ENCODE results near the gene GNA12. TPM values are rescaled to one million over a fixed set of nuclear protein-coding genes. Genes with fewer than 3 reads are reported as not detected.

The GNA12 gene
- total RNA-seq, 1 donor = 27.1 TPM

DNA sequence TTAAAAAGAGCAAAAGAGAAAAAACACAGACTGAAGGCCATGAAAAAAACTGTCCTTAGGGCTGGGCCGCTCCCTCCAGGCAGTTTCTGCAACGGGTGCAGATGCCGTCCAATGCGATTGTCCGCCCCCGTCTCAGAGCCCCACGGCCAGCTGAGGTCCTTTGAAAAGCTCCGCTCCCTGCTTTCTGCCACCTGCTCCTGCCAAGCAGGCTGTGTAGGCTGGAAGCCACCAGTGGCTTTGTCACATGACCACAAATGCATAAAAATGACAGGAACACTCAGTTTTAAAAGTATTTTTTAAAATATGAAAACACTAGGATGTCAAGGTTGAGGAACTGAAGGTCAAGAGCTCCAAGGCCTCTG is 84.4 kb downstream of the GNA12 start:
- H2AFZ ChIP-seq (ENCODE audit: low read length) = no peak overlapping the region
- H3K4me2 ChIP-seq (ENCODE audit: insufficient read depth, low read length) = no peak overlapping the region

GRCh38 chr7:2758673-2759616 is 85.2 kb downstream of the GNA12 start:
- Histone ChIP-seq H3K27me3 (ENCODE audit: insufficient read depth, low read length) (no peaks in the 10 kb centered on the region), H3K4me2 (ENCODE audit: insufficient read depth, low read length) (peak overlapping the region; percentile 74), H3K9me3 (ENCODE audit: low read depth, low read length) (no peaks in the 10 kb centered on the region), H3K36me3 (ENCODE audit: insufficient read depth, low read length) (peaks cover 3% of the 10 kb centered on the region), H3K27ac (ENCODE audit: low read depth, low read length) (peak overlapping the region; percentile 95), H3K79me2 (ENCODE audit: insufficient read depth, low read length) (peaks cover 50% of the 10 kb centered on the region), H4K20me1 (ENCODE audit: insufficient read depth, low read length) (peaks cover 4% of the 10 kb centered on the region), H2AFZ (ENCODE audit: low read length) (peak overlapping the region; percentile 2), H3K4me3 (ENCODE audit: insufficient read depth, low read length) (peak overlapping the region; percentile 56), H3K4me1 (ENCODE audit: insufficient read depth, low read length) (peaks cover 59% of the 10 kb centered on the region)
- TF ChIP-seq, protein P1, sequence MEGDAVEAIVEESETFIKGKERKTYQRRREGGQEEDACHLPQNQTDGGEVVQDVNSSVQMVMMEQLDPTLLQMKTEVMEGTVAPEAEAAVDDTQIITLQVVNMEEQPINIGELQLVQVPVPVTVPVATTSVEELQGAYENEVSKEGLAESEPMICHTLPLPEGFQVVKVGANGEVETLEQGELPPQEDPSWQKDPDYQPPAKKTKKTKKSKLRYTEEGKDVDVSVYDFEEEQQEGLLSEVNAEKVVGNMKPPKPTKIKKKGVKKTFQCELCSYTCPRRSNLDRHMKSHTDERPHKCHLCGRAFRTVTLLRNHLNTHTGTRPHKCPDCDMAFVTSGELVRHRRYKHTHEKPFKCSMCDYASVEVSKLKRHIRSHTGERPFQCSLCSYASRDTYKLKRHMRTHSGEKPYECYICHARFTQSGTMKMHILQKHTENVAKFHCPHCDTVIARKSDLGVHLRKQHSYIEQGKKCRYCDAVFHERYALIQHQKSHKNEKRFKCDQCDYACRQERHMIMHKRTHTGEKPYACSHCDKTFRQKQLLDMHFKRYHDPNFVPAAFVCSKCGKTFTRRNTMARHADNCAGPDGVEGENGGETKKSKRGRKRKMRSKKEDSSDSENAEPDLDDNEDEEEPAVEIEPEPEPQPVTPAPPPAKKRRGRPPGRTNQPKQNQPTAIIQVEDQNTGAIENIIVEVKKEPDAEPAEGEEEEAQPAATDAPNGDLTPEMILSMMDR (IDR thresholded peaks at IDR 0.05; ENCODE audit: extremely low read depth, low read depth, low read length) = no peak
- no peak for DNase-seq (ENCODE audit: insufficient read length, low spot score, missing footprints)

More for the DNA sequence above, 84.4 kb downstream of the GNA12 start:
- peak overlapping the region; percentile 47 for H3K27ac ChIP-seq (ENCODE audit: low read depth, low read length)
- H3K36me3 ChIP-seq (ENCODE audit: insufficient read depth, low read length) = peaks cover 3% of the 10 kb centered on the region
- peaks cover 4% of the 10 kb centered on the region for H4K20me1 ChIP-seq (ENCODE audit: insufficient read depth, low read length)
- H3K9me3 ChIP-seq (ENCODE audit: low read depth, low read length) = no peaks in the 10 kb centered on the region
- H3K27me3 ChIP-seq (ENCODE audit: insufficient read depth, low read length) = no peaks in the 10 kb centered on the region
- no peak for DNase-seq (ENCODE audit: insufficient read length, low spot score, missing footprints)
- TF ChIP-seq, protein P1 (IDR thresholded peaks at IDR 0.05; ENCODE audit: extremely low read depth, low read depth, low read length) = no peak
- H3K4me1 ChIP-seq (ENCODE audit: insufficient read depth, low read length) = peaks cover 60% of the 10 kb centered on the region
- no peak overlapping the region for H3K4me3 ChIP-seq (ENCODE audit: insufficient read depth, low read length)
- H3K79me2 ChIP-seq (ENCODE audit: insufficient read depth, low read length) = peaks cover 47% of the 10 kb centered on the region

GRCh38 chr7:2757904-2758672 is 86.0 kb downstream of the GNA12 start:
- peak overlapping the region; percentile 56 for H3K4me3 ChIP-seq (ENCODE audit: insufficient read depth, low read length)
- H3K9me3 ChIP-seq (ENCODE audit: low read depth, low read length) = no peaks in the 10 kb centered on the region
- peaks cover 4% of the 10 kb centered on the region for H4K20me1 ChIP-seq (ENCODE audit: insufficient read depth, low read length)
- no peaks in the 10 kb centered on the region for H3K27me3 ChIP-seq (ENCODE audit: insufficient read depth, low read length)
- H3K4me1 ChIP-seq (ENCODE audit: insufficient read depth, low read length) = peaks cover 51% of the 10 kb centered on the region
- peaks cover 56% of the 10 kb centered on the region for H3K79me2 ChIP-seq (ENCODE audit: insufficient read depth, low read length)
- H3K27ac ChIP-seq (ENCODE audit: low read depth, low read length) = peak overlapping the region; percentile 95
- peak overlapping the region; percentile 2 for H2AFZ ChIP-seq (ENCODE audit: low read length)
- TF ChIP-seq, protein P1 (IDR thresholded peaks at IDR 0.05; ENCODE audit: extremely low read depth, low read depth, low read length) = no peak
- peaks cover 3% of the 10 kb centered on the region for H3K36me3 ChIP-seq (ENCODE audit: insufficient read depth, low read length)
- DNase-seq (ENCODE audit: insufficient read length, low spot score, missing footprints) = peak; percentile 94
- H3K4me2 ChIP-seq (ENCODE audit: insufficient read depth, low read length) = peak overlapping the region; percentile 74

Data from osteoblast (primary cell).